Caki2 (cell line): Measurements from ENCODE around the gene MEF2B. TPM values are rescaled to one million over a fixed set of nuclear protein-coding genes. Genes with fewer than 3 reads are reported as not detected.
"Not testable (repeated sequence)": the region's sequence is repeated elsewhere in the genome, so short reads cannot be mapped to it uniquely, and the experiment has no call there.

Experiments used
- DNase-seq: peaks from one replicate; pipeline ENCODE4 v3.0.0-alpha.2; 2015; ENCODE audit warnings: low read depth
- in situ Hi-C: cut with HindIII; loops from 2 replicates; pipeline ENCODE4 v1.10.0; 2016; ENCODE audit warnings: low sequenced_read_pairs, low pct_unique_long_range_greater_than_20kb, mixed read lengths
- total RNA-seq: library from RNA; depleted of rRNA; stranded (reverse); fragments of >200 nt; shearing (Covaris generic); gene quantifications from 2 replicates; pipeline ENCODE4 v1.2.3, GENCODE V29; 2014; ENCODE audit warnings: low replicate concordance

The MEF2B gene
- total RNA-seq, 1 experiment from 2014 or later = 2.6 TPM

DNA sequence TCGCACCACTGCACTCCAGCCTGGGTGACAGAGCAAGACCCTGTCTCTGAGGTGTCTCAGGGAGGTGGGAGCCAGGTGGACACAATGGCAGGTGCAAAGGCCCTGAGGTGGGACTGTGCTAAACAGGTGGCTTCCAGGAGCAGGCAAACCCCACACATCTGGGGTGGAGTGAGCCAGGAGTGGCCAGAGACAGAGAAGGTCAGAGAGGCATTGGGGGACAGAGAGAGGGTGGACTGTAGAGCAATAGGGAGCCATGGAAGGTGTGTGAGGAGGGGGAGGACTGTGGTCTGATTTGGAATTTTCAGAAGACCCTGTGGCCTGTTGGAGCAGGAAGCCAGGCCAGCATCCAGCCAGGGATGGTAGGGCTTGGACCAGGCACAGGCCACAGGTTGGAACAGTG, 4.7 kb downstream of the MEF2B start:
- no peak for DNase-seq
- in situ Hi-C loops = no loop called here

DNA sequence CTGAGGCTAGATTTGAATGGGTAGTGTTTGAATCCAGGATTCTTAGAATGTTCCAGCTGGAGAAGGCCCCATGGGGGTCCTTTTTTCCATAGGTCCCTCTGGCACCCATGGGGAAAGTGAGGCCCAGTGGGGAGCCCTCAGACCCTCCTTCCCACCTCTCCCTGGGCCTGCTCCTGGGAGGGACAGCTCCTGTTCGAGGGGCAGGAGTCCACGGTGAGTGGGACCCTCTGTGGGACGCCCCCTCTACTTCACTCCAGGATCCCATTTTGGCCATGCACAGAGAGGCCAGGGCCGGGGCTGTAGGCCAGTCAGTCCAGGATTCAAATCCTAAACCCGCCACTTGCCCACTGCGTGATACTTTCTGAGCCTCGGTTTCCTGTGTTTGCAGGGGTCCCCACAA, 7.6 kb downstream of the MEF2B start:
- in situ Hi-C loops = no loop called here
- no peak for DNase-seq

DNA sequence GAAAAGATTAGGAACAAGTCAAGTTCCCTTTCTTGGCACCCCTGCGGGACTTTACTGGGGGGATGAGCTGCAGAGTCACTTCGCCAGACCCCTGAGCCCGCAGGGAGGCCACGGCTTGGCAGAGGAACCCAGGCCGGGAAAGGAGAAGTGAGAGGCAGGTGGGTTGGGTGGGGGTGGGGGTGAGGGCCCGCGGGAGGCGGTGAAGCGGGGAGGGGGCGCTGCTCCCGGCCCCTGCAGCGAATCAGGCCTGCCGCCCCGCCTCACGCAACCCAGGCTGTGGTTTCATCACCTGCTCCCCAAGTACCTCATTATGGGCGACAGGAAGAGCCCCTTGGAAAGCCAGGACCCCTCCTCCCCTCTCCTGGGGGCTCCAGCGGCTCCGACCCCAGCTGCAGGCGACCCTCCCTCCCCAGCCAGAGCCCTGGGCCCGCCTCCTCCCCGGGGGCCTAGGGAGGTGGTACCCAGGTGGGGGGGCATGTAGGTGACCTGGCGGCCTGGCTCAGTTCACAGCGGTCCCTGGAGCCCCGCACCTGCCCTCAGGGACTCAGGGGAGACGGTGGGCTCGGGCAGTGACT, 9.5 kb downstream of the MEF2B start:
- DNase-seq = no peak
- in situ Hi-C loops = no loop called here

DNA sequence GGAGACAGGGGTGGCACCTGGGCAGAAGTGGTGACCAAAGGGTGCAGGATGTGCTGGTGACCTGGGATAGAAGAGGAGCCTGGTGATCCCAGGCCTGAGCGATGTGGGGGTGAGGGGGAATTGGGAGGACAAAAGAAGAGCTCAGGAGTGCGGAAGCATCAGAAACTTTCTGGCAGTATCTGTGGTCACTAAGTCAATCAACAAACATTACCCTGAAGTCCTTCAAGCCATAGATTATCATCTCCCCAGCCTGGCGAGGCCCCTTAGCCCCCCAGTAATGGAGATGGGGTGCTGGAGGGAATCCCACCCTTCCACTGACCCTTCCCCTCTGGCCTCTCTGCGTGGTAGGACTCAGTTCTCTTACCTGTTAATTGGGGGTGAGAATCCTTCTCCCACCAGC, 10.5 kb downstream of the MEF2B start:
- DNase-seq = no peak
- in situ Hi-C loops = no loop called here

DNA sequence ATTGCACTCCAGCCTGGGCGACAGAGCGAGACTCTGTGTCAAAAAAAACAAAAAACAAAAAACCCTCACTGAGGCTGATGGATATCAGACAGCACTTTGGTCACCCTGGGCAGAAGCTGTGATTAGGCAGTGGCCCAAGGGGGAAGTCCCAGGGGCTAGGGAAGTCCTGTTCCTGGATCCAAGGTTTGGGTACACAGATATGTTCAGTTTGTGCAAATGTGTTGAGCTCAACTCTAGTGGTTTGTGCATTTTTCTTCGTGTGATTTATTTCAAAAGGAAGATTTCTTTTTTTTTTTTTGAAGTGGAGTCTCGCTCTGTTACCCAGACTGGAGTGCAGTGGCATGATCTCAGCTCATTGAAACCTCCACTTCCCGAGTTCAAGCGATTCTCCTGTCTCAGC, 12.3 kb downstream of the MEF2B start:
- DNase-seq = no peak
- in situ Hi-C loops = no loop called here

DNA sequence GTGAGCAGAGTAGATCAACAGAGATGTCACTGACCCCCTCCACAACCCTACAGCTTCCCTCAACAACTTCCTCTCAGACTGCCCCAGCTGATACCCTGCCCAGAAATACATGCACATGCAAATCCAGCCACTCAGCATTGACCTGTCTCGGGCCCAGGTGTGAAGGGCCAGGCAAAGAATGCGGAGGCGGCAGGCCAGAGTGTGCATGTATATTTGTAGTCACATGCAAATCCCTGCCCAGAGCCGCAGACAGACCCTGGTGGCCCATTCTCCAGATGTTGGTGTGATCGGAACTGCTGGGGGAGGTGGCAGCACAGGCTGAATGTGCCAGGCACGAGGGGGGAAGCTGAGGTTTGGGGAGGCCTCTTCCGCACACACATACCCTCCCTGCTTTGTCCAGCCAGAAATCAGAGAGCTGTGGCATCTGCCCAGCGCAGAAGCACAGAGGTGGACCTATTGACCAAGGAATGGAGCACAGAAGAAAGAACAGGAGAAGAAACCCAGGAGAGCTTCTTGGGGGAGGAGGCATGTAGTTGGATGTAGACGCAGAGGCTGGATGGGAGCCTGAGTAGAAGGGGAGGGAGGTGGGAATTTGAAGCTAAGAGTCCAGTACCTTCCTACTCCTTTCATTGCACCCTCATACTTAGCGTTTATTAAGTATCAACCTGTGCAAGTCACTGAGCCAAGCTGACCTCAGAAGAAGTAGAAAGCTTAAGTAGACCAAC, 14.4 kb downstream of the MEF2B start:
- DNase-seq = no peak
- in situ Hi-C loops = no loop called here

DNA sequence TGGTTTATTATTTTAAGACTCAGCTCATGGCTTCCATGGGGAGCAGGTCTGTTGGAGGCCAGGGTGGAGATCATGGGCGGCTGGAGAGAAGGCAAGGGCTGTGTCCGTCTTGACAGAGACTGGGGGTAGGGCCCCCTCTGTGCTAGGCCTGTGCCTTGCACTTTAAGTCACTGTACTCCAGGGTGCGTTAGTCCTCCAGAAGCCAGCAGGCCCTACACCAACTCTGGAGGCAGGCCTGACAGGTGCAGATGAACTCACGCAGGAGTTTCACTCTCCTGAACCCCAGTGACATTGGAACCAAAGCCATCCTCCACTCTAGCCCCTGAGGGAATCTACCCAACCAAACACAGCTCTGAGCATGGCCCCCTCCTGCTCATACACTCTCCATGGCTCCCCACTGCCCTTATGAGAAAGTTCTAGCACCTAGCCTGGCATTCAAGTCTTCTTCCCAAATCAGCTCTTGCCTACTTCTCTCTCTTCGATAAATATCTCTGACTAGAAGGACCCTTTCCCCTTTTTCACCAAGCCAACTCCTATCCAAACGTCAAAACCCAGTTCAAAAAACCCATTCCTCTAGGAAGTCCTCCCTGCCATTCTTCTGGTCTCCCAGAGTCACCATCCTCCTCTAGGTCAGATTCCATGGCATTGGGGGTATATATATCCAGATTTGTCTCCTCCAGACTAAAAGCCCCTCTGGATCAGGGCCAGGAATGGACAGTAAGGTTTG, 15.1 kb downstream of the MEF2B start:
- DNase-seq = no peak
- in situ Hi-C loops = no loop called here

DNA sequence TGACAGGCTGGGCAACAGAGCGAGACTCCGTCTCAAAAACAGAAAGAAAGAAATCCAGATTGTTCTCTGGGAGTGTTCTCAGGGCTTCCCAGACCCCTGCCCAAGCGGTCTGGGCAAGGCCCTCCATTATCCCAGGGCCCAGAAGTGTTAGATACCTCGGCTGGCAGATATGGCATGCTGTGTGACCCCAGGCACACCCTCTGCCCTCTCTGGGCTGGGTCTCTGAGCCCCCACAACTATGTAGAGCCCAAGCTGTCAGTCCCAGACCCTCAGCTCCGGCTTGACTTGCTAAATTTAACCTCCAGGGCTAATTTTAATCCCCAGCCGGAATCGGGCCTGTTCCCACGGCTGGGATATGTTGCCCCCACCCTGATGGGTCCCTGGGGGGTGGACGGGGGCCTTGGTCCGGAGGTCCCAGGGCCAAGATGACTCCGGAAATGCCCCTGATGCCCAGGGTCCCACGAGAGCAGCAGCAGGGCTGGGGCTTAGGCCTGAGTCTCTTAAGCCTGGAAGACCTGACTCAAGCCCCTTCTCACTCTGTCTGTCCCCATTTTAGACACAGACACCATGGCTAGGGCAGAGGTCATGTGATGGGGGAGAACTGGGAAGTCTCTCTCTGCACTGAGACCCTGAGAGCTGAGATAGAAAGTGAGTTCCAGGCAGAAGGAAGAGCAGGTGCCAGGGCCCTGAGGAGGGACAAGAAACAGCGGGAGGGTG, 17.2 kb downstream of the MEF2B start:
- DNase-seq = no peak
- in situ Hi-C loops = no loop called here

DNA sequence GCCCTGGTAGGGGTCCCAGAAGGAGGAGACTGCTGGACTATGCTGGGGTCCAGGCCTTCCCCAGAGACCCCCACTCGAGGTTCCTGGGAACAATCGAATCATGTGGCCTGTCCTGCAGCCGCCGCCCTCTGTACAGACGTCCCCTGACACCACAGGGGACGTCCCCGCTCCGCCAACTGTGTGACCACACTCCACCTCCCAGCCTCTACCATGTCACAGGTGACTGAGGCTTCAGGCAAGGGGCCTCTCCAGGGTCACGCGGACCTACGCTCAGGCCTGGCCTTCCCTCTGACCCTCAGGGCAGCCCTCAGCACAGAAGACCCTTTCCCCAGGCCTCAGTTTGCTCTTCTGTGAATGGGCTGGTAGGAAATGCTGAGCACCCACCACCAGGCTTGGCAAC, 18.6 kb downstream of the MEF2B start:
- DNase-seq = no peak
- in situ Hi-C loops = no loop called here

DNA sequence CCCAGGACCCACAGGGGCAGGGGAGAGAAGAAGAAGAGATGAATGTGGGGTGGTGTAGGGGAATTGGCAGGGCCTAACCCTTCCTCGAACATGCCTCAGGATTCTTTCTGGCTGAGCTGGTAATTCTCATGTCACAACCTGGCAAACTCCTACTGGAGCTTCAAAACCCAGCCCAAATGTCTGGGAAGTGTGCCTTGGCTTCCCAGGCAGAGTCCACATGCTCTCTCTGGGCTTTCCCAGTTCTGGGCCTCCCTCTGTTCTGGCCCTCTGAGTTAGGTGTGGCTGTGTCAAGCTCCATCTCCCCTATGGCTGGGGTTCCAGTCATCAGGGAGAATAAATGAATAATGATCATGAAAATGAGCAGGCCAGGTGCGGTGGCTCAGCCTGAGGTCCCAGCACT, 20.6 kb downstream of the MEF2B start:
- in situ Hi-C loops = no loop called here
- DNase-seq = no peak

DNA sequence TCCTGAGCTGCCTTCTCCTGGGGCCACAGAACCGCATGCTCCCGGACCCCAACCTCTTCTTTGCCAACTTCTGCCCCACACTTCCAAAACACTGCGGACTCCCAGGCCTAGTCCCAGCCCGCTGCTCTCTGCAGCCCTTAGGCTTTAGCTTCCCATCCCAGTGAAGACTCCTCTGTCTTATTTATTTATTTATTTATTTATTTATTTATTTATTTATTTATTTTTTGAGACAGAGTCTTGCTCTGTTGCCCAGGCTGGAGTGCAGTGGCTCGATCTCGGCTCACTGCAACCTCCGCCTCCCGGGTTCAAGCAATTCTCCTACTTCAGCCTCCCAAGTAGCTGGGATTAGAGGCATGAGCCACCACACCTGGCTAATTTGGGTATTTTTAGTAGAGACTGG, 21.6 kb downstream of the MEF2B start:
- DNase-seq, in situ Hi-C loops: not testable (repeated sequence)

DNA sequence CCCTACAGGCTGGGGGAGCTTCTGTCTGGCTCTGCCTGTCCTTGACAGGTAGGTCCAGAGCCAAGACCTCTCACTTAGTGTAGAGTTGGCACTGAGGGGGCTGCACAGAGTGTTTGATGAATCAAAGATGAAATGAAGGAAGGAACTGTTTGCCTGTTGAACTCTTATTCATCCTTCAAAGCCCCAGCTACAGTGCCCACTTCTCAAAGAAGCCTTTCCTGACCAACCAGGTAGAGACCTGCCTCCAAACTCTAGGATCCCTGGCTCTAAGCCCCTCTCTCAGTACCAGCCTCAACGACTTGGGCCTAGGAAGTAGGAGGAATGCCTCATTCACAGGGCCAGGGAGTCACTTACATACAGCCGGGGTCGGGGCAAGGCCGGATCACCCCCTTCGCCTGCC, 22.7 kb downstream of the MEF2B start:
- no peak for DNase-seq
- in situ Hi-C loops = no loop called here

DNA sequence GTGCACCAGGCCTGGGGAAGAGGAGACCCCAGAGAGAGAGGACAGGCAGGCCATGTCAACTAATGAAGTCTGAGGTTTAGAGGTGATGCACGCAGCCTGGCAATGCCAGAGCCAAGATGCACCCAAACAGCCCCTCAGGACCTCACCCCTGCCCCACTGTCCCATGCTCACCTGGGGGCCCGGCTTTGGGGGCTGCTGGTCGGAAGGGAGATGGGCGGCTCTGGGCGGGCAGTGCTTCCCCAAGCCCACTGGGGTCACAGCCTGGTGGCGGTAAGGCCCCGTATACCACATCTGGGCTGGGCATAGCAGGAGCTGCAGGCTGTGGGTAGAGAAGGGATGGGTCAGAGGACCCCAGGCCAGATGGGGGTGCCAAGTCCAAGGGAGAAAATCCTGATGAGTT, 23.2 kb downstream of the MEF2B start:
- in situ Hi-C loops = no loop called here
- no peak for DNase-seq

DNA sequence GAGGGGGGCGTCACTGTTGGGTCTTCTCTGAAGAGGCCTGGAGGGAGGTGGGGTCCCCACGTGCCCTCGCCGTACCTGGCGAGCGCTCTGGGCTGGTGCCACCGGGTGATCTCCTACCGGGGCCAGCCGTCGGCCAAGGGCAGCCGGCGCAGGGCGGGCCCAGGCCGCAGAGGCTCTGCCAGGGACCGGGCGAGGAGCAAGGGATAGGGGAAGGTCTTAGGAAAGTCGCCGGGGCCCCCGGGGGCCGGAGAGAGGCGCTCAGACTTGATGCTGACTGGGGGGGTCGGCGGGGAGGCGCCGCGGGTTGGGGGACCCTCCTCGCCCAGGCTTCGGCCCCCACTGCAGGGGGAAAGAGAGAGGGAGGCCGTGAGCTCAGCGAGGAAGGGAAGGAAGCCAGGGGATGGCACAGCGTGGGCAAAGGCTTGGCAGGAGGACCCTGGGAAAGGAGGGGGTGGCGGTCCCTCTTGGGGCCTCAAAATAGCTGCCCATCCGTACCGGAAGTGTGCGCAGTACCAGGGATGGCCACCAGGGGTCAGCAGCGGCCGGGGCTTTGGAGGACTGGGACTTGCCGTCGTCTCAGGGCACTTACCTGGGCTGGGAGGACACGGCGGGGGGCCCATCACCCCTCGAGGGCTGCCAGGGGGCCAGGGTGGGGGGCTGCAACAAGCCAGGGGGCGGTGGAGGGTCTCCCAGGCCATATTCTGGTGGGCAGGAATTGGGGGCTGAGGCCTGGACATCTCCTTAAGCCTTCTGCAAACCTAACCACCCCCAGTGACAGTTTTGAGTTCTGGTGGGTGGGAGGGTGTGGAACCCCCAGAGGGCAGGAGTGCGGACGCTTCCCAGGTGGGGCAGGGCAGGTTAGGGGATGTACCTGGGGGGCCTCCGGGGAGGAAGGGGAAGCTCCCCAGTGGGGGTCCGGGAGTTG, 24.1 kb downstream of the MEF2B start:
- DNase-seq = peak; percentile 49
- in situ Hi-C loops = no loop called here

DNA sequence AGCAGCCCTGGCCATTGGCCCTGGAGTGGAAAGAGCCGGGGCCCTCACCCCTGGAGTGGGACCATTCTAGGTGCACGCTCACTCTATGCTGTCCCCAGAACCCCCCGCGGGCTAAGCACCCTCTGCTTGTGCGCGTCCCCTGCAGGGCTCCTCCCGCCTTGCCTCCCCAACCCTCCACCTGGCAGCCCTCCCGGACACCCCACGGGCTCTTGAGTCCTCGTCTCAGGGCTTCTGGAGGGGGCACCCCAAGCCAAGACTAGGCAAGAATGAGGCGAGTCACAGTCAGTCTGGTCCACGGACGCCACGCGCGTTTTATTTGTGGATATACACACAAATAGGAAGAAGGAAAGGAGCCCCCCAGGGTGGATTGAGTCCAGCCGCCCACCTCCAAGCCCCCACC, 24.8 kb downstream of the MEF2B start:
- DNase-seq = no peak
- in situ Hi-C loops = no loop called here

DNA sequence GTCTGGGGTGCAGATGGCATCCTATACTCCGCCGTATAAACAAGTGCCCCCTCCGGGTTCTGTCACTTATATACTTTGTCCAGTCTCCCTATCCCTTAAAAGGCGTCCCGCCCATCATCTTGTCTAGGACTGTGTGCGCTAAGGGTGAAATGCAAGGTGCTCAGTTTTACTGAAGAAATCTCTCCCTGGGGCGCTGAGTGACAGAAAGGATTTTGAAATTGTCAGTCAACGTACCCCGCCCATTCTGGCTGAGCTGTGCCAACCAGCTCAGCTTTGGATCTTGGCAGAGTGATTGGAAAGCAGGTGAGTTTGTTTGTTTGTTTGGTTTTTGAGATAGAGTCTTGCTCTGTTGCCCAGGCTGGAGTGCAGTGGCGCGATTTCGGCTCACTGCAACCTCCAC, 27.7 kb downstream of the MEF2B start:
- in situ Hi-C loops = no loop called here
- no peak for DNase-seq

DNA sequence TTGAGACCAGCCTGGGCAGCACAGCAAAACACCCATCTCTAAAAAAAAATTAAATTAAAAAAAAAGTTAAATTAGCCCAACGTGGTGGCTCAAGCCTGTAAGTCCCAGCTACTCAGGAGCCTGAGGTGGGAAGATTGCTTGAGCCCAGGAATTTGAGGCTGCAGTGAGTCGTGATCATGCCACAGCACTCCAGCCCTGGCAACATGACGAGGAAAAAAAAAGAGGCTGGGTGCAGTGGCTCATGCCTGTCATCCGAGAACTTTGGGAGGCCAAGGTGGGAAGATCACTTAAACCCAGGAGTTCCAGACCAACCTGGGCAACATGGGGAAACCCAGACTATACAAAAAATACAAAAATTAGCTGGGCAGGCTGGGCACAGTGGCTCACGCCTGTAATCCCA, 29.6 kb downstream of the MEF2B start:
- in situ Hi-C loops = no loop called here
- DNase-seq = peak; percentile 46

DNA sequence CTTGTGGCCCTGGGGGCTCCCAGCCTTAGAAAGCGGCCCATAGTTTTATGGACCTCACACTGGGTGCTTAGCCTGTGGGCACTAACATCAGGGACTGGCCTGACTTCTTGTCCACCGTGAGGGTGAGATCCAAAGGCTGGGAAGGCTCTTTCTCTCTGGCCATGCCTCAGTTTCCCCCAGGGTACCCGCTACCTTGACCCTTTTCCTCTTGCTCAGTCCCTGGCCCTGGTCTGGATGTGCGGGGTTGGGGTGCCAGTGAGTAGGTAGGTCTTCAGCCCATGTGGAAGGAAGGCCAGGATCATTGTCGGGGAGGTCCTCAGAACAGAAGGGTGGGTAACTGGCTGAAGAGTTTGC, 30.2 kb downstream of the MEF2B start:
- in situ Hi-C loops = no loop called here
- no peak for DNase-seq
